ENCODE data around the gene RCC1. TPM values are rescaled to one million over a fixed set of nuclear protein-coding genes. Genes with fewer than 3 reads are reported as not detected.
"Not testable (repeated sequence)": the region's sequence is repeated elsewhere in the genome, so short reads cannot be mapped to it uniquely, and the experiment has no call there.

Gene RCC1
- total RNA-seq, 2 experiments from 2014 or later, result 103 to 107 TPM

DNA sequence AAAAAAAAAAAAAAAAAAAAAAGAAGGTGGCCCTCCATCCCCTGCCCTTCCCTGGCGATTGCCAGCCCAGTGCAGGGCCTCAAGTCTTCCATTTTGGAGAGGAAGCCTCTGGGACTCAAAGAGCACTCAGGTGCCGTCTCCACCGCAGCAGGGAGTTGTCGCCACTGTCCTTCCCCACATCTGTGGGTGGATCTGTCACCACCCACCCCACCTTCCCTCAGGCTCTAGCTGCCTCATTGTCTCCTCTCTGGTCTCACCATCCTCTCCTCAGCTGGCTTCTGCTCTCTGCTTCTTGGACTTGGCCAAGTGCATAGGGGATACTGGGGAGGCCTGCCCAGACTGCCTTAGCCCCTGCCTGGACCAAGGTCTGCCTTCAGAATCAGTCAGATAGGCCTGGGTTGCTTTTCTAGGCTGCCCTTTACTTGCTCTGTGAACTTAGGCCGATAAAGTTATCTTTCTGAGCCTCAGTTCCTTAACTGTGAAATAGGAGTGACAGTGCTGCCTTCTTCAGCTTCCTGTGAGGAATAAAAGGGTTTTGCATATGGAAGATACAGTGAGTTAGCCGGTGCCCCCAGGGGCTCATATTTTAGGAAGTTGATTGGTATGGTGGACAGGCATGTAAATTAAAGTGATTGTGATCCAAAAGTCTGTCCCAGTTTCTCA lies 15.8 kb downstream of the RCC1 start:
- H3K27ac Mint-ChIP-seq, result no peak overlapping the region
- DNase-seq (no peak), ATAC-seq (no peak)
- peaks cover 33% of the 10 kb centered on the region for H3K4me1 Mint-ChIP-seq
- ChIA-PET CTCF (interaction anchor here (0.8 kb wide), 1 partner anchor 301 kb away, joined by 3 read pairs; no protein-coding TSS in a partner anchor), POLR2A (interaction anchor here (1.1 kb wide), 1 partner anchor 30 kb away, joined by 4 read pairs; no protein-coding TSS in a partner anchor)
- H3K27me3 Mint-ChIP-seq, result no peaks in the 10 kb centered on the region
- no peak overlapping the region for H3K4me3 Mint-ChIP-seq
- no peaks in the 10 kb centered on the region for H3K9me3 Mint-ChIP-seq (ENCODE audit: low read depth)
- peaks cover 45% of the 10 kb centered on the region for H3K36me3 Mint-ChIP-seq (ENCODE audit: low read depth)
- intact Hi-C loops (cut with DNase I, micrococcal nuclease), result no loop called here

DNA sequence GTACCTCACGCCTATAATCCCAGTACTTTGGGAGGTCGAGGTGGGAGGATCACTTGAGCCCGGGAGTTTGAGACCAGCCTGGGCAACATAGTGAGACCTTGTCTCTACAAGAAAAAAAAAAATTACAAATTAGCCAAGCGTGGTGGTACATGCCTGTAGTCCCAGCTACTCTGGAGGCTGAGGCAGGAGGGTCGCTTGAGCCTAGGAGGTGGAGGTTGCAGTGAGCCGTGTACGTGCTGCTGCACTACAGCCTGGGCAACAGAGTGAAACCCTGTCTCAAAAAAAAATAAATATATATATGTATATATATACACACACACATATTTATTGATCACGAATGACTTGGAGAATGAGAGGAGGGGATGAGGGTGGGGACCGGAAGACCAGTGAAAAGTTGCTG lies 16.7 kb downstream of the RCC1 start:
- DNase-seq; H3K4me3 Mint-ChIP-seq; POLR2A ChIA-PET; intact Hi-C loops (cut with DNase I, micrococcal nuclease); ATAC-seq; H3K27ac Mint-ChIP-seq; H3K9me3 Mint-ChIP-seq (ENCODE audit: low read depth); H3K27me3 Mint-ChIP-seq: not testable (repeated sequence)
- Mint-ChIP-seq H3K4me1 (peaks cover 28% of the 10 kb centered on the region), H3K36me3 (ENCODE audit: low read depth) (peaks cover 45% of the 10 kb centered on the region)
- CTCF ChIA-PET, result interaction anchor here (0.6 kb wide), 2 partner anchors 201 to 677 kb away, joined by 3 to 4 read pairs; no protein-coding TSS in a partner anchor

DNA sequence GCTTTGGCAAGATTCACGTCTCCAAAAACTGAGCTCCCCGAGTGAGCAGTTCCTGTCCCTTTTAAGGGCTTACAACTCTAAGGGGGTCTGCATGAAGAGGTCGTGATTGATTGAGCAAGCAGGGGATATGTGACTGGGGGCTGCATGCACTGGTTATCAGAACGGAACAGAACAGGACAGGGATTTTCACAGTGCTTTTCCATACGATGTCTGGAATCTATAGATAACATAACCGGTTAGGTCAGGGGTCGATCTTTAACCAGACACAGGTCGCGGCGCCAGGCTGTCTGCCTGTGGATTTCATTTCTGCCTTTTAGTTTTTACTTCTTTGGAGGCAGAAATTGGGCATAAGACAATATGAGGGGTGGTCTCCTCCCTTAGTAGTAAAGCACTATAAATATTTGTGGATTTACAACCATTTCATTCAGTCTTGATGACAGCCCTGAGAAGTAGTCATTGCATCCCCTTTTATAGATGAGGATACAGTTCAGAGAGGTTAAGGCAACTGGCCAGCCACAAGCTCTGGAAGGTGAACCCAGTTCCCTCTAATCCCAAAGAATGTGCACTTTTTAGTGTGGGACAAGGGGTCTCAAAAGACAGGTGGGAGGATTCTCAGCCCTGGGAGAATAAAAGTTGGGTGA lies 19.3 kb downstream of the RCC1 start:
- POLR2A ChIA-PET, result interaction anchor here (0.7 kb wide), 1 partner anchor 57 kb away, joined by 3 read pairs; no protein-coding TSS in a partner anchor
- CTCF ChIA-PET; intact Hi-C loops (cut with DNase I, micrococcal nuclease): not testable (repeated sequence)

GRCh38 chr1:28526886-28527285 lies 21.0 kb downstream of the RCC1 start:
- no peak for ATAC-seq
- ChIA-PET CTCF (no interaction called here), POLR2A (no interaction called here)
- DNase-seq, result no peak
- H3K4me3 Mint-ChIP-seq, result no peak overlapping the region
- peaks cover 4% of the 10 kb centered on the region for H3K4me1 Mint-ChIP-seq
- intact Hi-C loops (cut with DNase I, micrococcal nuclease), result no loop called here
- H3K27me3 Mint-ChIP-seq, result no peaks in the 10 kb centered on the region
- H3K27ac Mint-ChIP-seq, result no peak overlapping the region
- peaks cover 39% of the 10 kb centered on the region for H3K36me3 Mint-ChIP-seq (ENCODE audit: low read depth)
- H3K9me3 Mint-ChIP-seq (ENCODE audit: low read depth), result no peaks in the 10 kb centered on the region

More for the DNA sequence above, 19.3 kb downstream of the RCC1 start:
- H3K9me3 Mint-ChIP-seq (ENCODE audit: low read depth); H3K27ac Mint-ChIP-seq; H3K27me3 Mint-ChIP-seq; DNase-seq; ATAC-seq; H3K4me3 Mint-ChIP-seq: not testable (repeated sequence)
- peaks cover 12% of the 10 kb centered on the region for H3K4me1 Mint-ChIP-seq
- peaks cover 42% of the 10 kb centered on the region for H3K36me3 Mint-ChIP-seq (ENCODE audit: low read depth)

DNA sequence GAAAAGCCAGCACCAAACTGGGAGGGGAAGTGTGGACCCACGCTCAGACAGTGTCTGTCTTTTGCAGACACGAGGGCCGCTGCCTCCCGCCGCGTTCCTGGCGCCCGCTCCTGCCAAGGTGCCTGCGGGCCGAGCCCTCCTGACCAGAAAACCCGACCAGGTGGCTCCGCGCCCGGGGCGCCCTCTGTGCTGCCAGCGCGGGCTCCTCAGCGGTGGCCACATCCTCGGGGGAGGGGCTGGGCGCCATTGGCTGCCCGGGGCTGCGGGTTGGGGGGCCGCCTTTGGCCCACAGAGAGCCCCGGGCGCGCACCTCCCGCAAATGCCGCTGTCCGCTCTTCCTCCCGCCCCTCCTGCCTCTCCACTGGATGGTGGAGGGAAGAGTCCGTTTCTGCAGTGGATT lies 24.6 kb downstream of the RCC1 start:
- ATAC-seq (no peak), DNase-seq (no peak)
- Mint-ChIP-seq H3K4me3 (no peak overlapping the region), H3K36me3 (ENCODE audit: low read depth) (peaks cover 38% of the 10 kb centered on the region), H3K27ac (no peak overlapping the region), H3K9me3 (ENCODE audit: low read depth) (no peaks in the 10 kb centered on the region), H3K4me1 (no peaks in the 10 kb centered on the region), H3K27me3 (no peaks in the 10 kb centered on the region)
- POLR2A ChIA-PET, result interaction anchor here (0.9 kb wide), 1 partner anchor 118 kb away, joined by 3 read pairs; no protein-coding TSS in a partner anchor
- CTCF ChIA-PET, result no interaction called here
- intact Hi-C loops (cut with DNase I, micrococcal nuclease), result no loop called here

- no peak for ATAC-seq
- intact Hi-C loops (cut with DNase I, micrococcal nuclease), result no loop called here
- CTCF ChIA-PET, result no interaction called here
These were observed 28.8 kb downstream of the RCC1 start for GRCh38 chr1:28534671-28535070.

GRCh38 chr1:28535180-28535579 lies 29.3 kb downstream of the RCC1 start:
- no peak overlapping the region for H3K27ac Mint-ChIP-seq
- no peak for ATAC-seq

More at GRCh38 chr1:28534671-28535070, 28.8 kb downstream of the RCC1 start:
- Mint-ChIP-seq H3K27ac (no peak overlapping the region), H3K4me1 (no peaks in the 10 kb centered on the region), H3K36me3 (ENCODE audit: low read depth) (peaks cover 47% of the 10 kb centered on the region), H3K9me3 (ENCODE audit: low read depth) (no peaks in the 10 kb centered on the region), H3K4me3 (no peak overlapping the region), H3K27me3 (no peaks in the 10 kb centered on the region)
- DNase-seq, result no peak
- POLR2A ChIA-PET, result no interaction called here

DNA sequence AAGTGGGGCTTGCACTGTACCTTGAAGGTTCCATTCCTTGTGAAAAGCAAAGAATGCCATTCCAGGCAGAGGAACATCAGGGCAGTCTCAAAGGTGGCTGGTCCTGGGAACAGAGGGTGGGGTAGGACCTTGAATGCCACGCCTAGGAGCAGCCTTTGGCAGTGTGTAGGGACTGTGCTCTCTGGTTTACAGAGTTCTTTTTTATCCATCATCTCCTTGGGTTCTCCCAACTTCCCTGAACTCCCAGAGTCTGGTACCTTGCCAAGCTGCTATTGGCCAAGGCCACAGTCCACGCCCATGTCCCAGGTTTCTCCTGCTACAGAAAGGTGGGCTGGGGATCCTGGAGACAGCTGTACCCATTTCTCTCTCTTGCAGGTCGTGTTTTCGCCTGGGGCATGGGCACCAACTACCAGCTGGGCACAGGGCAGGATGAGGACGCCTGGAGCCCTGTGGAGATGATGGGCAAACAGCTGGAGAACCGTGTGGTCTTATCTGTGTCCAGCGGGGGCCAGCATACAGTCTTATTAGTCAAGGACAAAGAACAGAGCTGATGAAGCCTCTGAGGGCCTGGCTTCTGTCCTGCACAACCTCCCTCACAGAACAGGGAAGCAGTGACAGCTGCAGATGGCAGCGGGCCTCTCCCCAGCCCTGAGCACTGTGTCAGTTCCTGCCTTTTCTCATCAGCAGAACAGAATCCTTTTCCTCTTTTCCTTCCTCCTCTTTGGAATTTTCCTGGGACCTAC lies 31.8 kb downstream of the RCC1 start:
- POLR2A ChIA-PET, result no interaction called here

More at GRCh38 chr1:28535180-28535579, 29.3 kb downstream of the RCC1 start:
- no peak for DNase-seq
- no peaks in the 10 kb centered on the region for H3K4me1 Mint-ChIP-seq
- peaks cover 43% of the 10 kb centered on the region for H3K36me3 Mint-ChIP-seq (ENCODE audit: low read depth)
- H3K27me3 Mint-ChIP-seq, result no peaks in the 10 kb centered on the region
- ChIA-PET POLR2A (interaction anchor here (0.6 kb wide), 1 partner anchor 25 kb away, joined by 3 read pairs; no protein-coding TSS in a partner anchor), CTCF (no interaction called here)
- intact Hi-C loops (cut with DNase I, micrococcal nuclease), result no loop called here
- H3K9me3 Mint-ChIP-seq (ENCODE audit: low read depth), result no peaks in the 10 kb centered on the region
- no peak overlapping the region for H3K4me3 Mint-ChIP-seq

GRCh38 chr1:28538286-28538685 lies 32.4 kb downstream of the RCC1 start:
- H3K9me3 Mint-ChIP-seq (ENCODE audit: low read depth), result no peaks in the 10 kb centered on the region
- H3K4me3 Mint-ChIP-seq, result no peak overlapping the region
- ChIA-PET CTCF (interaction anchor here (0.6 kb wide), 2 partner anchors 46 to 173 kb away, joined by 3 read pairs; no protein-coding TSS in a partner anchor), POLR2A (no interaction called here)
- H3K36me3 Mint-ChIP-seq (ENCODE audit: low read depth), result peaks cover 29% of the 10 kb centered on the region
- no peak overlapping the region for H3K27ac Mint-ChIP-seq
- intact Hi-C loops (cut with DNase I, micrococcal nuclease), result no loop called here
- no peaks in the 10 kb centered on the region for H3K4me1 Mint-ChIP-seq
- ATAC-seq (no peak), DNase-seq (no peak)
- H3K27me3 Mint-ChIP-seq, result no peaks in the 10 kb centered on the region

More for the DNA sequence above, 31.8 kb downstream of the RCC1 start:
- intact Hi-C loops (cut with DNase I, micrococcal nuclease), result no loop called here
- Mint-ChIP-seq H3K36me3 (ENCODE audit: low read depth) (peaks cover 29% of the 10 kb centered on the region), H3K9me3 (ENCODE audit: low read depth) (no peaks in the 10 kb centered on the region), H3K27ac (no peak overlapping the region), H3K4me3 (no peak overlapping the region), H3K27me3 (no peaks in the 10 kb centered on the region), H3K4me1 (no peaks in the 10 kb centered on the region)
- DNase-seq (no peak), ATAC-seq (no peak)
- CTCF ChIA-PET, result interaction anchor here (0.6 kb wide), 2 partner anchors 172 to 403 kb away, joined by 3 to 4 read pairs; no protein-coding TSS in a partner anchor

- peaks cover 14% of the 10 kb centered on the region for H3K36me3 Mint-ChIP-seq (ENCODE audit: low read depth)
- no peaks in the 10 kb centered on the region for H3K27me3 Mint-ChIP-seq
- no peak overlapping the region for H3K4me3 Mint-ChIP-seq
- no peak overlapping the region for H3K27ac Mint-ChIP-seq
- intact Hi-C loops (cut with DNase I, micrococcal nuclease), result no loop called here
- DNase-seq (no peak), ATAC-seq (no peak)
- POLR2A ChIA-PET, result interaction anchor here (0.7 to 1.0 kb wide), 2 partner anchors 11 to 274 kb away, joined by 3 to 4 read pairs; no protein-coding TSS in a partner anchor
- no peaks in the 10 kb centered on the region for H3K4me1 Mint-ChIP-seq
- no peaks in the 10 kb centered on the region for H3K9me3 Mint-ChIP-seq (ENCODE audit: low read depth)
- CTCF ChIA-PET, result no interaction called here
These were observed 34.8 kb downstream of the RCC1 start for GRCh38 chr1:28540651-28541050.

GRCh38 chr1:28541414-28542015 lies 35.7 kb downstream of the RCC1 start:
- intact Hi-C loops (cut with DNase I, micrococcal nuclease), result not testable (repeated sequence)

More at GRCh38 chr1:28541414-28542015, 35.7 kb downstream of the RCC1 start:
- H3K4me1 Mint-ChIP-seq; ATAC-seq; H3K4me3 Mint-ChIP-seq; H3K27ac Mint-ChIP-seq; H3K9me3 Mint-ChIP-seq (ENCODE audit: low read depth); DNase-seq; H3K27me3 Mint-ChIP-seq: not testable (repeated sequence)
- CTCF ChIA-PET, result interaction anchor here (0.6 to 0.7 kb wide), 2 partner anchors 41 to 158 kb away, joined by 3 to 4 read pairs; no protein-coding TSS in a partner anchor
- POLR2A ChIA-PET, result interaction anchor here (0.6 to 0.7 kb wide), 2 partner anchors 275 to 601 kb away, joined by 3 read pairs; no protein-coding TSS in a partner anchor
- peaks cover 11% of the 10 kb centered on the region for H3K36me3 Mint-ChIP-seq (ENCODE audit: low read depth)
